ENCODE data around the gene KLHL26. TPM values are rescaled to one million over a fixed set of nuclear protein-coding genes. Genes with fewer than 3 reads are reported as not detected.

The KLHL26 gene
- total and polyA plus RNA-seq, 5 donors from 2014 or later: 1.8 to 16.7 (median 3.2) TPM

DNA sequence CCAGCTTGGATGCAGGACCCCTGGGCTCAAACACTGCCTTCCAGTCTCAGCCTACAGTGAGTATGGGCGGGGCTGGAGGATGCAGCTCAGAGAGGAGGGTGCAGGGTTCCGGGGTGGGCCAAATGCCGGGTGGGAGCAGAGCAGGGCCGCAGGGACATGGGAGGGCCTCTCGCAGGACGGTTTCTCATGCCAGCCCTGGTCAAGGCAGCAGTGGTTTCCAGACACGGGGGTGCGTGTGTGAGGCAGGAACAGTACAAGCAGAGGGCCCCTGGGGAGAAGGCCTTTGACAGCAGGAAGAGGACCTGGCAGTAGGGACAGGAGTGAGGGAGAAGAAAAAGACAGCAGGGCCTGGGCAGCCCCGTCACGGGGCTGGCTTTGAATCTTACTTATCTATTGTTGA lies 80.8 kb downstream of the KLHL26 start:
- Mint-ChIP-seq H3K27ac (peak overlapping the region in 1 of 3 donors; percentile 36), H3K9me3 (no peaks in the 10 kb centered on the region), H3K36me3 (peaks cover 21% of the 10 kb centered on the region), H3K4me3 (no peak overlapping the region), H3K27me3 (no peaks in the 10 kb centered on the region), H3K4me1 (peaks cover 0 to 42% (median 19%) of the 10 kb centered on the region in 4 donors)
- Histone ChIP-seq H3K4me1 (ENCODE audit: control insufficient read depth, insufficient read depth, low read length, poor library complexity, severe bottlenecking) (no peaks in the 10 kb centered on the region), H3K9me3 (ENCODE audit: control insufficient read depth in 2 of 2, low read length in 2 of 2) (no peaks in the 10 kb centered on the region), H3K36me3 (ENCODE audit: control insufficient read depth, insufficient read depth, low read length) (peaks cover 2% of the 10 kb centered on the region), H3K4me3 (ENCODE audit: low read depth, low read length) (no peak overlapping the region), H3K27ac (ENCODE audit: insufficient read depth, low read length, poor library complexity, severe bottlenecking) (no peak overlapping the region), H3K27me3 (ENCODE audit: control insufficient read depth, insufficient read depth, low read length) (no peaks in the 10 kb centered on the region)
- DNase-seq (no peak), ATAC-seq (ENCODE audit: low read depth in 2 of 2) (no peak)

DNA sequence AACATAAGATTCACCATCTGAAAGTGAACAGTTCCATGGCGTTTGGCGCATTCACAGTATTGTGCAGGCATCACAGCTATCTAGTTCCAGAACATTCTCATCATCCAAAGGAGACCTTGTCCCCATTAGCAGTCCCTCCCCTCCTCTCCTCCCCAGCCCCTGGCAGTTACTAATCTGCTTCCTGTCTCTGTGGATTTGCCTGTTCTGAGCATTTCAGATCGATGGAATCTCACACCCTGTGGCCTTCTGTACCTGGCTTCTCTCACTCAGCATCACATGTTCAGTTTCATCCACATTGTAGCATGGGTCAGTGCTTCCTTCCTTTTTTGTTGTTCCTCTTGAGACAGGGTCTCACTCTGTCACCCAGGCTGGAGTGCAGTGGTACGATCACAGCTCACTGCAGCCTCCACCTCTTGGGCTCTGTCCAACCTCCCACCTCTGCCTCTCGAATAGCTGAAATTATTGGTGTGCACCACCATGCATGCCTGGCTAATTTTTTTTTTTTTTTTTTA lies 81.2 kb downstream of the KLHL26 start:
- peaks cover 2% of the 10 kb centered on the region for H3K36me3 ChIP-seq (ENCODE audit: control insufficient read depth, insufficient read depth, low read length)
- no peaks in the 10 kb centered on the region for H3K4me1 ChIP-seq (ENCODE audit: control insufficient read depth, insufficient read depth, low read length, poor library complexity, severe bottlenecking)
- Mint-ChIP-seq H3K4me3 (no peak overlapping the region), H3K9me3 (no peaks in the 10 kb centered on the region), H3K27ac (peak overlapping the region in 2 of 3 donors; percentile 53 to 80), H3K4me1 (peaks cover 0 to 39% (median 19%) of the 10 kb centered on the region in 4 donors), H3K36me3 (peaks cover 20% of the 10 kb centered on the region), H3K27me3 (no peaks in the 10 kb centered on the region)
- H3K4me3 ChIP-seq (ENCODE audit: low read depth, low read length): no peak overlapping the region
- no peaks in the 10 kb centered on the region for H3K27me3 ChIP-seq (ENCODE audit: control insufficient read depth, insufficient read depth, low read length)
- no peak for DNase-seq
- ATAC-seq (ENCODE audit: low read depth in 2 of 2): no peak
- no peaks in the 10 kb centered on the region for H3K9me3 ChIP-seq (ENCODE audit: control insufficient read depth in 2 of 2, low read length in 2 of 2)
- no peak overlapping the region for H3K27ac ChIP-seq (ENCODE audit: insufficient read depth, low read length, poor library complexity, severe bottlenecking)

DNA sequence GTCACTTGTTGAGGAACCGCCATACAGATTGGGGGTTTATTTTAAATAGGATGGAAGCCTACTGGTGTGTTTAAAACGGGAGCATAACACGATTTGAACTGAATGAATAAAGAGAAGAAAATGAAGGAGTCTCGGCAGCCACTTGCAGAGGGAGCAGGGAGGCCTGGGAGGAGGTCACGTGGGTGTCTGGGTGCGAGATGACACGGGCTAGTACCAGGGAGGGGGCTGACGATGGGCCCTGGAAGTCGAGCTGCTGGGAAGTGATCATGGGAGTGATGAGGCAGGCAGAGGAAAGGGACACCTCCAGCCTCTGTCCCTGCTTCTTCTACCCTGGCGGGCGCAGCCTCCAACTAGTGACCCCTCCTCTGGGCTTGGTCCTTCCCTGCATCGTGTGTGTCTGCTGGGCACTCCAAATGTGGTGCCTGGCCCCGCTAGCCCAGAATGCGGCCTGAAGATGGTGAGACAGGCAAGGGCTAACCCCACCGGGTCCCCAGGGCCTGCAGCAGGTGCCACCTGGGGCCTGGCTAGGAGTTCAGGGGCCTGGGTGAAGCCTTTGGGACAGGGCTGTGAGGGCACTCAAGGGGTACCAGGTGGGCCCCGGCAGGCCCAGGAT lies 82.1 kb downstream of the KLHL26 start:
- peaks cover 0 to 39% (median 19%) of the 10 kb centered on the region in 4 donors for H3K4me1 Mint-ChIP-seq
- Histone ChIP-seq H3K4me3 (ENCODE audit: low read depth, low read length) (no peak overlapping the region), H3K27ac (ENCODE audit: insufficient read depth, low read length, poor library complexity, severe bottlenecking) (no peak overlapping the region), H3K27me3 (ENCODE audit: control insufficient read depth, insufficient read depth, low read length) (no peaks in the 10 kb centered on the region), H3K36me3 (ENCODE audit: control insufficient read depth, insufficient read depth, low read length) (peaks cover 2% of the 10 kb centered on the region), H3K4me1 (ENCODE audit: control insufficient read depth, insufficient read depth, low read length, poor library complexity, severe bottlenecking) (no peaks in the 10 kb centered on the region), H3K9me3 (ENCODE audit: control insufficient read depth in 2 of 2, low read length in 2 of 2) (no peaks in the 10 kb centered on the region)
- peaks cover 18% of the 10 kb centered on the region for H3K36me3 Mint-ChIP-seq
- H3K27ac Mint-ChIP-seq: peak overlapping the region in 2 of 3 donors; percentile 52 to 53
- DNase-seq (no peak), ATAC-seq (ENCODE audit: low read depth in 2 of 2) (no peak)
- H3K9me3 Mint-ChIP-seq: no peaks in the 10 kb centered on the region
- H3K4me3 Mint-ChIP-seq: no peak overlapping the region
- H3K27me3 Mint-ChIP-seq: no peaks in the 10 kb centered on the region

DNA sequence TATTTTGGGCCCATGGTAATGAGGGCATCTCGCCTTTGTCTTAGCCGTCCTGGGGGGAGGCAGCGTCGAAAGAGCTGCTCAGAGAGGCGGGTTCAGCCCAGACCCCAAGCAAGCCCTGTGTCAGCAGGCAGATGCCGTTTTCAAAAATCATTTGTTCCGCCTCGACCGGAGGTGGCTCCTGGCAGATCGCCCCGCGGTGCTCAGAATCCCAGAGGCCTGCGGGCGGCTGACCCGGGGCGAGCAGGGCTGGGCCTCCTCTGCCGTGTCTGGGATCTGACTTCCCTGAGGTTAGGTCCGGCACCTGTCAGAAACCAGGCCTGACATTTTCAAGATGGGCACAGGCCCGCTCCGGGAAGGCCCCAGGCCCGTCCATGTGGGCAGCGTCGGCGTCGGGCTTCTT lies 82.7 kb downstream of the KLHL26 start:
- Mint-ChIP-seq H3K9me3 (no peaks in the 10 kb centered on the region), H3K36me3 (peaks cover 18% of the 10 kb centered on the region), H3K27me3 (no peaks in the 10 kb centered on the region), H3K27ac (no peak overlapping the region), H3K4me1 (peaks cover 0 to 39% (median 20%) of the 10 kb centered on the region in 4 donors), H3K4me3 (no peak overlapping the region)
- no peak for DNase-seq
- H3K4me3 ChIP-seq (ENCODE audit: low read depth, low read length): no peak overlapping the region
- no peaks in the 10 kb centered on the region for H3K4me1 ChIP-seq (ENCODE audit: control insufficient read depth, insufficient read depth, low read length, poor library complexity, severe bottlenecking)
- no peaks in the 10 kb centered on the region for H3K27me3 ChIP-seq (ENCODE audit: control insufficient read depth, insufficient read depth, low read length)
- H3K36me3 ChIP-seq (ENCODE audit: control insufficient read depth, insufficient read depth, low read length): peaks cover 2% of the 10 kb centered on the region
- no peak for ATAC-seq (ENCODE audit: low read depth in 2 of 2)
- H3K27ac ChIP-seq (ENCODE audit: insufficient read depth, low read length, poor library complexity, severe bottlenecking): no peak overlapping the region
- H3K9me3 ChIP-seq (ENCODE audit: control insufficient read depth in 2 of 2, low read length in 2 of 2): no peaks in the 10 kb centered on the region

Other genes with a start within 250 kb of the KLHL26 start
- gene LRRC25, start 239.4 kb upstream of the KLHL26 start, total RNA-seq: not detected
- gene LRRC25, start 239.4 kb upstream of the KLHL26 start, polyA plus RNA-seq: under 1 TPM in 3 of 4 donors, not detected in 1; 0.09 to 0.79 (median 0.25) TPM
- 97.9 TPM for gene SSBP4, start 217.6 kb upstream of the KLHL26 start, total RNA-seq
- gene SSBP4, start 217.6 kb upstream of the KLHL26 start, polyA plus RNA-seq: 10 to 100 TPM; 47.3 to 84.0 (median 65.6) TPM
- 26.2 TPM for gene ISYNA1, start 198.9 kb upstream of the KLHL26 start, total RNA-seq
- gene ISYNA1, start 198.9 kb upstream of the KLHL26 start, polyA plus RNA-seq: 10 to 100 TPM; 11.3 to 26.0 (median 21.4) TPM
- gene ELL, start 115.0 kb upstream of the KLHL26 start, total RNA-seq: 53.6 TPM
- 10 to 100 TPM in 1 of 4 donors, 1 to 10 TPM in 3; 7.7 to 11.8 (median 9.7) TPM for gene ELL, start 115.0 kb upstream of the KLHL26 start, polyA plus RNA-seq
- gene FKBP8, start 93.5 kb upstream of the KLHL26 start, total RNA-seq: 186 TPM
- 100 to 1,000 TPM; 106 to 118 (median 117) TPM for gene FKBP8, start 93.5 kb upstream of the KLHL26 start, polyA plus RNA-seq
- gene KXD1, start 79.2 kb upstream of the KLHL26 start, total RNA-seq: 90.6 TPM
- 10 to 100 TPM; 65.3 to 99.1 (median 89.9) TPM for gene KXD1, start 79.2 kb upstream of the KLHL26 start, polyA plus RNA-seq
- gene UBA52, start 65.2 kb upstream of the KLHL26 start, total RNA-seq: 1,556 TPM
- gene UBA52, start 65.2 kb upstream of the KLHL26 start, polyA plus RNA-seq: 1,000 to 10,000 TPM; 1,213 to 1,759 (median 1,573) TPM
- 87.4 TPM for gene REX1BD, start 48.2 kb upstream of the KLHL26 start, total RNA-seq
- 100 to 1,000 TPM; 139 to 163 (median 148) TPM for gene REX1BD, start 48.2 kb upstream of the KLHL26 start, polyA plus RNA-seq
- not detected for gene CRLF1, start 30.2 kb upstream of the KLHL26 start, total RNA-seq
- 1 to 10 TPM in 1 of 4 donors, under 1 TPM in 1, not detected in 2; 0.31 to 1.1 TPM for gene CRLF1, start 30.2 kb upstream of the KLHL26 start, polyA plus RNA-seq
- not detected for gene TMEM59L, start 24.2 kb upstream of the KLHL26 start, total RNA-seq
- not detected for gene TMEM59L, start 24.2 kb upstream of the KLHL26 start, polyA plus RNA-seq
- gene CRTC1, start 46.7 kb downstream of the KLHL26 start, total RNA-seq: 20.2 TPM
- gene CRTC1, start 46.7 kb downstream of the KLHL26 start, polyA plus RNA-seq: 1 to 10 TPM in 2 of 4 donors, under 1 TPM in 2; 0.47 to 1.5 (median 0.82) TPM
- gene COMP, start 154.3 kb downstream of the KLHL26 start, total RNA-seq: not detected
- gene COMP, start 154.3 kb downstream of the KLHL26 start, polyA plus RNA-seq: not detected
- 140 TPM for gene UPF1, start 194.9 kb downstream of the KLHL26 start, total RNA-seq
- gene UPF1, start 194.9 kb downstream of the KLHL26 start, polyA plus RNA-seq: 10 to 100 TPM in 2 of 4 donors, 1 to 10 TPM in 2; 8.6 to 11.9 (median 9.8) TPM

All from CD4-positive, CD25-positive, alpha-beta regulatory T cell (primary cell).